Myometrial cell (primary cell): ENCODE results near the gene PCBP2. TPM values are rescaled to one million over a fixed set of nuclear protein-coding genes. Genes with fewer than 3 reads are reported as not detected.

Experiments used
- total RNA-seq: library from RNA; depleted of rRNA; stranded (reverse); fragments of >200 nt; gene quantifications from 2 replicates; pipeline ENCODE4 v1.2.3, GENCODE V29; 2015

The PCBP2 gene
- total RNA-seq = 172 and 186 TPM in 2 replicates

GRCh38 chr12:53451661-53452158, at the start of gene PCBP2:
Gene PCBP2, plus strand, starts transcription at chr12:53452102. Its CDS starts 2,699 bp downstream, at chr12:53454801.

GRCh38 chr12:53423597-53423996, 28.3 kb upstream of the PCBP2 start, which contains the start of gene AMHR2:
Gene AMHR2, plus strand, starts transcription at chr12:53423855. Its CDS starts 80 bp downstream, at chr12:53423935.

GRCh38 chr12:53441040-53441833, 10.7 kb upstream of the PCBP2 start, which contains the start of gene PRR13:
Gene PRR13, plus strand, starts transcription at chr12:53441734. Its CDS starts 981 bp downstream, at chr12:53442715.

GRCh38 chr12:53499266-53500141, 47.6 kb downstream of the PCBP2 start, which contains the start of gene MAP3K12:
Gene MAP3K12, minus strand, starts transcription at chr12:53499458. Its CDS starts 12,067 bp downstream, at chr12:53487391.

GRCh38 chr12:53500776-53501614, 49.1 kb downstream of the PCBP2 start, which contains the start of gene TARBP2:
Gene TARBP2, plus strand, starts transcription at chr12:53501283. Its CDS starts 126 bp downstream, at chr12:53501409.

GRCh38 chr12:53506881-53507602, 55.1 kb downstream of the PCBP2 start, which contains the start of gene NPFF:
Gene NPFF, minus strand, starts transcription at chr12:53507484. Its CDS starts 10 bp downstream, at chr12:53507474.

Other genes with a start within 250 kb of the PCBP2 start
- 0.71 TPM in 1 of 2 replicates, not detected in the other for gene ITGB7, start 244.9 kb upstream of the PCBP2 start, total RNA-seq
- gene RARG, start 219.9 kb upstream of the PCBP2 start, total RNA-seq = 37.7 and 49.9 TPM in 2 replicates
- 7.2 and 8.2 TPM in 2 replicates for gene ESPL1, start 183.8 kb upstream of the PCBP2 start, total RNA-seq
- 498 and 536 TPM in 2 replicates for gene PFDN5, start 156.6 kb upstream of the PCBP2 start, total RNA-seq
- gene MYG1, start 152.4 kb upstream of the PCBP2 start, total RNA-seq = 106 and 127 TPM in 2 replicates
- 75.5 and 86.8 TPM in 2 replicates for gene AAAS, start 130.5 kb upstream of the PCBP2 start, total RNA-seq
- not detected in 2 replicates for gene SP7, start 115.7 kb upstream of the PCBP2 start, total RNA-seq
- 42.7 and 46.1 TPM in 2 replicates for gene SP1, start 71.9 kb upstream of the PCBP2 start, total RNA-seq
- gene AMHR2, start 28.2 kb upstream of the PCBP2 start, total RNA-seq = not detected in 2 replicates
- gene PRR13, start 10.4 kb upstream of the PCBP2 start, total RNA-seq = 109 and 110 TPM in 2 replicates
- gene MAP3K12, start 47.4 kb downstream of the PCBP2 start, total RNA-seq = 32.0 and 32.8 TPM in 2 replicates
- gene TARBP2, start 49.2 kb downstream of the PCBP2 start, total RNA-seq = 49.3 and 60.5 TPM in 2 replicates
- gene NPFF, start 55.4 kb downstream of the PCBP2 start, total RNA-seq = not detected in 2 replicates
- 9.2 and 9.7 TPM in 2 replicates for gene ATF7, start 174.3 kb downstream of the PCBP2 start, total RNA-seq
- 498 and 577 TPM in 2 replicates for gene ATP5MC2, start 224.0 kb downstream of the PCBP2 start, total RNA-seq